Measurements from ENCODE around the gene BMI1. TPM values are rescaled to one million over a fixed set of nuclear protein-coding genes. Genes with fewer than 3 reads are reported as not detected.

Gene BMI1
- total RNA-seq, 4 donors from 2014 or later = 29.2 to 63.0 (median 42.5) TPM

- H3K27ac ChIP-seq = no peak overlapping the region
- H3K4me3 ChIP-seq = no peak overlapping the region
- TF ChIP-seq POLR2AphosphoS5 (IDR thresholded peaks at IDR 0.05) = no peak
- no peaks in the 10 kb centered on the region for H3K36me3 ChIP-seq
- 91% methylated on average over 3 to 5 of the region's 5 CpGs for WGBS, 2 donors (ENCODE audit: low coverage in 1 of 2)
- no peaks in the 10 kb centered on the region for H3K27me3 ChIP-seq
- DNase-seq = no peak
- no peaks in the 10 kb centered on the region for H3K4me1 ChIP-seq
- in situ Hi-C loops (cut with MboI; ENCODE audit: low pct_ligation_motif_present in 1 of 4, low pct_unique_long_range_greater_than_20kb in 1 of 4, low sequenced_read_pairs in 3 of 4) = no loop called here
- intact Hi-C loops (cut with DNase I; ENCODE audit: low total_unique reads) = no loop called here
- no peaks in the 10 kb centered on the region for H3K9me3 ChIP-seq
Observed at GRCh38 chr10:22364407-22365140, 43.7 kb downstream of the BMI1 start.

DNA sequence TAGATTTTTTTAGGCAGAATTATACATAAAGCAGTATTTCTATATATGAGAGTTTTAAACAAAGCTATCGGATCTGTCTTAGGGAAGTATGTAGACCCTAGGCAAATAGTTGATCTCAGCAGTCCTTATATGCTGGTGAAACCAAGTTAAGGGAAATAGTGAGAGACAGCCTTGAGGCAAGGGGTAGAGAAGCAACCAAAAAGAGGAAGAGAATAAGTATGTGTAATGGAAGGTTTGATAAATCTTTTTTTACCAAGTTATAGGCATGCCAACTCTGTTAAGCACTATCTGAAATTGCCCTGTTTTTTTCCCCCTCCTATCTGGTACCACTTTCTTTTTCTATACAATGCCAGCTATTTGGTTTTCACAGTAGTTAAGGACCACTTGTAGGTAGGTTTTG, 44.3 kb downstream of the BMI1 start:
- Histone ChIP-seq H3K9me3 (no peaks in the 10 kb centered on the region), H3K4me3 (no peak overlapping the region), H3K27me3 (no peaks in the 10 kb centered on the region), H3K4me1 (no peaks in the 10 kb centered on the region), H3K36me3 (no peaks in the 10 kb centered on the region), H3K27ac (no peak overlapping the region)
- WGBS, 2 donors (ENCODE audit: low coverage in 1 of 2) = 71 to 88% methylated on average over 1 of the region's 1 CpG
- intact Hi-C loops (cut with DNase I; ENCODE audit: low total_unique reads) = no loop called here
- in situ Hi-C loops (cut with MboI; ENCODE audit: low pct_ligation_motif_present in 1 of 4, low pct_unique_long_range_greater_than_20kb in 1 of 4, low sequenced_read_pairs in 3 of 4) = no loop called here
- DNase-seq = no peak
- TF ChIP-seq POLR2A (IDR thresholded peaks at IDR 0.05) (no peak), CTCF (IDR thresholded peaks at IDR 0.05) (no peak), EP300 (IDR thresholded peaks at IDR 0.05; ENCODE audit: low read depth) (no peak), POLR2AphosphoS5 (IDR thresholded peaks at IDR 0.05) (no peak)

DNA sequence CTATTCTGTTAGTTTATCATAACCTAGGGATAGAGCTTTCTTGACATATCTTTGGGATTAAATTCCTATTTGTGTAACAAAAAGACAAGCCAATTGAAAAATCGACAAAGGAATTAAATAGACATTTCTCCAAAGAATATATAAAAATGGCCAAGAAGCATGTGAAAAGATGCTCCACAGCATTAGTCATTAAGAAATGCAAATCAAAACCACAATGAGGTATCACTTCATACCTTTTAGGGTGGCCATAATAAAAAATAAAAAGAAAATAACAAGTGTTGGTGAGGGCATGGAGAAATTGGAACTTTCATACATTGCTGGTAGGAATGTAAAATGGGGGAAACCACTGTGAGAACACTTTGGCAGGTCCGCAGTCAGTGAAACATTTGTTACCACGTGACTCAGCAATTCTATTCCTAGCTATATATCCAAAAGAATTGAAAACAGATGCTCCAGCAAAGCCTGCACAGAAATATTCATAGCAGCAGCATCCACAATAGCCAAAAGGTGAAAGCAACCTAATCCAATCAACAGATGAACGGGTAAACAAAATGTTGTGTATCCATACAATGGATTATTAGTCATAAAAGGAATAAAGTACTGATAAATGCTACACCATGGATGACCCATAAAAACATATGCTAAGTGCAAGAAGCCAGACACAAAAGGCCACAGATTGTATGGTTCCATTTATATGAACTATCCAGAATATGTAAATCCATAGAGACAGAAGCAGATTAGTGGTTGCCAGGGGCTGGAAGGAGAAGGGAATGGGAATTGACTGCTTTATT, 44.9 kb downstream of the BMI1 start:
- WGBS, 2 donors (ENCODE audit: low coverage in 1 of 2) = 87 to 90% methylated on average over 4 of the region's 4 CpGs
- no peak for TF ChIP-seq EP300 (IDR thresholded peaks at IDR 0.05; ENCODE audit: low read depth)
- Histone ChIP-seq H3K27me3 (no peaks in the 10 kb centered on the region), H3K9me3 (no peaks in the 10 kb centered on the region), H3K27ac (no peak overlapping the region), H3K36me3 (no peaks in the 10 kb centered on the region), H3K4me3 (no peak overlapping the region), H3K4me1 (no peaks in the 10 kb centered on the region)
- DNase-seq = no peak
- intact Hi-C loops (cut with DNase I; ENCODE audit: low total_unique reads) (no loop called here), in situ Hi-C loops (cut with MboI; ENCODE audit: low pct_ligation_motif_present in 1 of 4, low pct_unique_long_range_greater_than_20kb in 1 of 4, low sequenced_read_pairs in 3 of 4) (no loop called here)

- H3K4me1 ChIP-seq = no peaks in the 10 kb centered on the region
- H3K4me3 ChIP-seq = no peak overlapping the region
- in situ Hi-C loops (cut with MboI; ENCODE audit: low pct_ligation_motif_present in 1 of 4, low pct_unique_long_range_greater_than_20kb in 1 of 4, low sequenced_read_pairs in 3 of 4) = no loop called here
- H3K27ac ChIP-seq = no peak overlapping the region
- no peaks in the 10 kb centered on the region for H3K36me3 ChIP-seq
- no peaks in the 10 kb centered on the region for H3K27me3 ChIP-seq
- DNase-seq = no peak
- intact Hi-C loops (cut with DNase I; ENCODE audit: low total_unique reads) = no loop called here
- no peak for TF ChIP-seq POLR2AphosphoS5 (IDR thresholded peaks at IDR 0.05)
- no peak for TF ChIP-seq EP300 (IDR thresholded peaks at IDR 0.05; ENCODE audit: low read depth)
- no peak for TF ChIP-seq CTCF (IDR thresholded peaks at IDR 0.05)
- TF ChIP-seq POLR2A (IDR thresholded peaks at IDR 0.05) = no peak
- no peaks in the 10 kb centered on the region for H3K9me3 ChIP-seq
Observed at GRCh38 chr10:22366435-22366703, 45.5 kb downstream of the BMI1 start.

GRCh38 chr10:22366771-22367170, 45.9 kb downstream of the BMI1 start:
- no peak for TF ChIP-seq EP300 (IDR thresholded peaks at IDR 0.05; ENCODE audit: low read depth)
- TF ChIP-seq POLR2AphosphoS5 (IDR thresholded peaks at IDR 0.05) = no peak
- no peak for TF ChIP-seq POLR2A (IDR thresholded peaks at IDR 0.05)
- TF ChIP-seq CTCF (IDR thresholded peaks at IDR 0.05) = no peak
- H3K36me3 ChIP-seq = no peaks in the 10 kb centered on the region
- H3K4me1 ChIP-seq = no peaks in the 10 kb centered on the region
- intact Hi-C loops (cut with DNase I; ENCODE audit: low total_unique reads) = no loop called here
- no peak for DNase-seq
- 54 to 57% methylated on average over 2 of the region's 2 CpGs for WGBS, 2 donors (ENCODE audit: low coverage in 1 of 2)
- H3K9me3 ChIP-seq = no peaks in the 10 kb centered on the region
- in situ Hi-C loops (cut with MboI; ENCODE audit: low pct_ligation_motif_present in 1 of 4, low pct_unique_long_range_greater_than_20kb in 1 of 4, low sequenced_read_pairs in 3 of 4) = no loop called here
- H3K27me3 ChIP-seq = no peaks in the 10 kb centered on the region
- H3K4me3 ChIP-seq = no peak overlapping the region
- H3K27ac ChIP-seq = no peak overlapping the region
